Osteoblast (primary cell): ENCODE results near the gene MVD. TPM values are rescaled to one million over a fixed set of nuclear protein-coding genes. Genes with fewer than 3 reads are reported as not detected.

Experiments used
- DNase-seq: peaks from one replicate; pipeline ENCODE4 v3.0.0; 2011; ENCODE audit warnings: low spot score, mixed read lengths; ENCODE audit not compliant: insufficient read length; ENCODE audit errors: missing footprints
- H2AFZ ChIP-seq: 2 replicates; pipeline ENCODE4 v1.6.0; 2011; ENCODE audit warnings: mild to moderate bottlenecking, low read length
- H3K27ac ChIP-seq: 2 replicates; pipeline ENCODE4 v1.5.1; 2011; ENCODE audit warnings: mild to moderate bottlenecking, low read depth, low read length, moderate library complexity
- H3K27me3 ChIP-seq: 2 replicates; pipeline ENCODE4 v1.6.0; 2012; ENCODE audit warnings: mild to moderate bottlenecking, control low read depth, inconsistent platforms, low read length, moderate library complexity; ENCODE audit not compliant: insufficient read depth
- H3K36me3 ChIP-seq: 2 replicates; pipeline ENCODE4 v1.5.1; 2011; ENCODE audit warnings: mild to moderate bottlenecking, low read length, control low read depth, moderate library complexity; ENCODE audit not compliant: insufficient read depth
- H3K4me1 ChIP-seq: 2 replicates; pipeline ENCODE4 v1.5.1; 2011; ENCODE audit warnings: mild to moderate bottlenecking, low read length, control low read depth, moderate library complexity; ENCODE audit not compliant: insufficient read depth
- H3K4me2 ChIP-seq: 2 replicates; pipeline ENCODE4 v1.6.0; 2011; ENCODE audit warnings: mild to moderate bottlenecking, low read length; ENCODE audit not compliant: insufficient read depth
- H3K4me3 ChIP-seq: fragments of 200-600 bp; sonication (generic); 3 replicates; pipeline ENCODE4 v1.5.1; 2012; ENCODE audit warnings: mild to moderate bottlenecking, low read length, inconsistent platforms; ENCODE audit not compliant: insufficient read depth
- H3K79me2 ChIP-seq: 2 replicates; pipeline ENCODE4 v1.6.0; 2012; ENCODE audit warnings: mild to moderate bottlenecking, low read length, control low read depth, inconsistent platforms; ENCODE audit not compliant: insufficient read depth
- H3K9me3 ChIP-seq: 2 replicates; pipeline ENCODE4 v1.5.1; 2011; ENCODE audit warnings: low read depth, low read length, control low read depth
- H4K20me1 ChIP-seq: 2 replicates; pipeline ENCODE4 v1.6.0; 2012; ENCODE audit warnings: mild to moderate bottlenecking, low read length, control low read depth; ENCODE audit not compliant: insufficient read depth
- total RNA-seq: library from RNA; depleted of rRNA; stranded (reverse); fragments of >200 nt; gene quantifications from 2 replicates; pipeline ENCODE4 v1.2.3, GENCODE V29; 2012
- TF ChIP-seq, protein P1 (sequence below): IDR thresholded peaks from 2 replicates; pipeline ENCODE4 v1.5.1; 2011; ENCODE audit warnings: mild to moderate bottlenecking, low read depth, low read length, moderate library complexity; ENCODE audit errors: extremely low read depth

MVD gene
- total RNA-seq, 1 donor: 67.3 TPM

GRCh38 chr16:88651276-88651988, 11.5 kb downstream of the MVD start:
- H3K4me2 ChIP-seq: peak overlapping the region; percentile 88
- H3K27ac ChIP-seq: no peak overlapping the region
- TF ChIP-seq, protein P1, sequence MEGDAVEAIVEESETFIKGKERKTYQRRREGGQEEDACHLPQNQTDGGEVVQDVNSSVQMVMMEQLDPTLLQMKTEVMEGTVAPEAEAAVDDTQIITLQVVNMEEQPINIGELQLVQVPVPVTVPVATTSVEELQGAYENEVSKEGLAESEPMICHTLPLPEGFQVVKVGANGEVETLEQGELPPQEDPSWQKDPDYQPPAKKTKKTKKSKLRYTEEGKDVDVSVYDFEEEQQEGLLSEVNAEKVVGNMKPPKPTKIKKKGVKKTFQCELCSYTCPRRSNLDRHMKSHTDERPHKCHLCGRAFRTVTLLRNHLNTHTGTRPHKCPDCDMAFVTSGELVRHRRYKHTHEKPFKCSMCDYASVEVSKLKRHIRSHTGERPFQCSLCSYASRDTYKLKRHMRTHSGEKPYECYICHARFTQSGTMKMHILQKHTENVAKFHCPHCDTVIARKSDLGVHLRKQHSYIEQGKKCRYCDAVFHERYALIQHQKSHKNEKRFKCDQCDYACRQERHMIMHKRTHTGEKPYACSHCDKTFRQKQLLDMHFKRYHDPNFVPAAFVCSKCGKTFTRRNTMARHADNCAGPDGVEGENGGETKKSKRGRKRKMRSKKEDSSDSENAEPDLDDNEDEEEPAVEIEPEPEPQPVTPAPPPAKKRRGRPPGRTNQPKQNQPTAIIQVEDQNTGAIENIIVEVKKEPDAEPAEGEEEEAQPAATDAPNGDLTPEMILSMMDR: no peak

GRCh38 chr16:88650749-88651275, 12.1 kb downstream of the MVD start, which contains the start of gene CYBA:
Gene CYBA (minus strand): TSS chr16:88651053. CDS start chr16:88651013, 40 bp downstream.
- Histone ChIP-seq H3K4me2 (peak within 1 kb of the TSS; percentile 88), H4K20me1 (peaks cover 13% of the 10 kb centered on the region), H3K27me3 (no peaks in the 10 kb centered on the region), H3K27ac (peak within 1 kb of the TSS; percentile 12), H3K4me1 (peaks cover 11% of the 10 kb centered on the region), H2AFZ (peak within 1 kb of the TSS; percentile 72), H3K36me3 (peaks cover 8% of the 10 kb centered on the region), H3K9me3 (no peaks in the 10 kb centered on the region), H3K79me2 (peaks cover 3% of the 10 kb centered on the region), H3K4me3 (peak within 1 kb of the TSS; percentile 85)
- TF ChIP-seq, protein P1: no peak
- peak; percentile 99 for DNase-seq

More at GRCh38 chr16:88651276-88651988, 11.5 kb downstream of the MVD start:
- H3K9me3 ChIP-seq: no peaks in the 10 kb centered on the region
- peaks cover 11% of the 10 kb centered on the region for H3K4me1 ChIP-seq
- H3K27me3 ChIP-seq: no peaks in the 10 kb centered on the region
- peaks cover 8% of the 10 kb centered on the region for H3K36me3 ChIP-seq
- peak overlapping the region; percentile 72 for H2AFZ ChIP-seq
- peak overlapping the region; percentile 85 for H3K4me3 ChIP-seq
- DNase-seq: peak; percentile 93
- peaks cover 3% of the 10 kb centered on the region for H3K79me2 ChIP-seq
- H4K20me1 ChIP-seq: peaks cover 13% of the 10 kb centered on the region

- no peaks in the 10 kb centered on the region for H3K27me3 ChIP-seq
- peaks cover 3% of the 10 kb centered on the region for H3K79me2 ChIP-seq
- H3K4me1 ChIP-seq: peaks cover 11% of the 10 kb centered on the region
- H3K27ac ChIP-seq: peak overlapping the region; percentile 12
- peaks cover 13% of the 10 kb centered on the region for H4K20me1 ChIP-seq
- peak overlapping the region; percentile 85 for H3K4me3 ChIP-seq
- H3K36me3 ChIP-seq: peaks cover 8% of the 10 kb centered on the region
- peak; percentile 98 for DNase-seq
- TF ChIP-seq, protein P1: no peak
- no peaks in the 10 kb centered on the region for H3K9me3 ChIP-seq
- peak overlapping the region; percentile 62 for H2AFZ ChIP-seq
- peak overlapping the region; percentile 88 for H3K4me2 ChIP-seq
Measured at GRCh38 chr16:88649924-88650748, 12.8 kb downstream of the MVD start.
